Mesothelial cell of epicardium (in vitro differentiated cells): ENCODE results near the gene GTF3A. TPM values are rescaled to one million over a fixed set of nuclear protein-coding genes. Genes with fewer than 3 reads are reported as not detected.
A peak's percentile ranks its signal among the peaks of the same experiment; 100 is the strongest.

Experiments
- DNase-seq, 2 experiments: peaks; one replicate each; pipeline ENCODE4 v3.0.0; 2021; ENCODE audit warnings: low spot score in 2 of 2; ENCODE audit not compliant: unreplicated experiment in 2 of 2
- H3K27ac Mint-ChIP-seq: 2 replicates; pipeline ENCODE4 v1.8.0; 2021; ENCODE audit warnings: mixed read lengths
- H3K27me3 Mint-ChIP-seq: 2 replicates; pipeline ENCODE4 v1.8.0; 2021; ENCODE audit warnings: low read depth, mixed read lengths
- H3K36me3 Mint-ChIP-seq: 2 replicates; pipeline ENCODE4 v1.8.0; 2021; ENCODE audit warnings: mixed read lengths
- H3K4me1 Mint-ChIP-seq: 2 replicates; pipeline ENCODE4 v1.8.0; 2021; ENCODE audit warnings: mixed read lengths
- H3K4me3 Mint-ChIP-seq: 2 replicates; pipeline ENCODE4 v1.8.0; 2021; ENCODE audit warnings: mild to moderate bottlenecking, moderate library complexity, mixed read lengths
- H3K9me3 Mint-ChIP-seq: 2 replicates; pipeline ENCODE4 v1.8.0; 2021; ENCODE audit warnings: mixed read lengths
- total RNA-seq: library from RNA; stranded (reverse); gene quantifications from 3 replicates; pipeline ENCODE4 v1.2.1, GENCODE V29; 2021
- TF ChIP-seq, protein P1 (sequence below): fragments of 200-600 bp; sonication (generic); IDR thresholded peaks from one replicate; pipeline ENCODE4 v1.5.0; 2021; ENCODE audit warnings: antibody characterized with exemption; ENCODE audit not compliant: unreplicated experiment

The GTF3A gene
- total RNA-seq, 1 donor from 2014 or later = 48.6 TPM

DNA sequence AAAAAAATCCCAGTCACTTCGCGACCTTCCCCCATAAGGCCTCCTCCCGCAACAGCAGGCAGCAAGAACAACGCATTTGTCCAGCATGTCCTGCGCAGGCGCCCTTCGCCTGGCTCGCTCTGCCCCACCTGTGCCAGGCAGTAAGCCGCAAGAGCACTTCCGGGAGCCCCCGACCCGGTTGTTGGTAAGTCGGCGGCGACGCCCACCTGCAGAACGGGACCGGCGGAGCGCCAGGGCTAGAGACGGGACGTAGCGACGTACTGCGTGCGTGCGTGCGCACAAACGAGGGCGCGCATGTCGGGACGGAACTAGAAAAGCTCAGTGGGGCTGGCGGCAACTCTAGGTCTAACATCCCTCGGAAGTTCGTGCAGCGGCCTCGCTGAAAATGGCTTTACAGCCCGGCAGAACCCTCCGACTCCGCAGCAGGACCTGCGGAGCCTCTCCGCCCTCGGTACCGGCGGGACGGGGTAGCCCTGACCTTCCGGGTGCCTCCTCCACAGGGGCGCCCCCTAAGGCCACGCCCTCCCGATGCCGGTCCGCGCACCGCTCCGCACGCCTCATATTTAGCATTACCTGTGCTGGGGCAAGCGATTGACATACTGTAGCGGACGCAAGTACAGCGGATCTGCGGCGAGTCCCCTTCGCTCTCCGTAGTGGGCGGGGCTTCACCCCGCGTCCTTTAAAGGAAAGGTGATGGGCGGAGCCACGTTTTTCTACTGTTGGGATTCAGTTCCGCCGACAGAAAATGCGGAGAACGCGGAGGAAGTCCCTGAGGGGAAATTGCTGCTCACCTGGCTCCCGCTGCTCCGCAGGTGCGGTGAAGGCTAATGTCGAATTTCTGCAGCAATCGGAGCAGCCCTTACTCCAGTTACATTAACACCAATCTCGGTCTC lies 25.8 kb downstream of the GTF3A start, which contains the start of gene MTIF3:
Gene MTIF3, minus strand, starts transcription at position 629 of the 893 bp plus-strand sequence. CDS start 10,116 bp downstream, outside the sequence.
- DNase-seq = peak; percentile 84 to 94
- Mint-ChIP-seq H3K4me3 (peak within 1 kb of the TSS; percentile 86), H3K36me3 (no peaks in the 10 kb centered on the region), H3K27ac (peak within 1 kb of the TSS; percentile 97), H3K27me3 (peaks cover 17% of the 10 kb centered on the region), H3K4me1 (peaks cover 28% of the 10 kb centered on the region), H3K9me3 (no peaks in the 10 kb centered on the region)
- TF ChIP-seq, protein P1, sequence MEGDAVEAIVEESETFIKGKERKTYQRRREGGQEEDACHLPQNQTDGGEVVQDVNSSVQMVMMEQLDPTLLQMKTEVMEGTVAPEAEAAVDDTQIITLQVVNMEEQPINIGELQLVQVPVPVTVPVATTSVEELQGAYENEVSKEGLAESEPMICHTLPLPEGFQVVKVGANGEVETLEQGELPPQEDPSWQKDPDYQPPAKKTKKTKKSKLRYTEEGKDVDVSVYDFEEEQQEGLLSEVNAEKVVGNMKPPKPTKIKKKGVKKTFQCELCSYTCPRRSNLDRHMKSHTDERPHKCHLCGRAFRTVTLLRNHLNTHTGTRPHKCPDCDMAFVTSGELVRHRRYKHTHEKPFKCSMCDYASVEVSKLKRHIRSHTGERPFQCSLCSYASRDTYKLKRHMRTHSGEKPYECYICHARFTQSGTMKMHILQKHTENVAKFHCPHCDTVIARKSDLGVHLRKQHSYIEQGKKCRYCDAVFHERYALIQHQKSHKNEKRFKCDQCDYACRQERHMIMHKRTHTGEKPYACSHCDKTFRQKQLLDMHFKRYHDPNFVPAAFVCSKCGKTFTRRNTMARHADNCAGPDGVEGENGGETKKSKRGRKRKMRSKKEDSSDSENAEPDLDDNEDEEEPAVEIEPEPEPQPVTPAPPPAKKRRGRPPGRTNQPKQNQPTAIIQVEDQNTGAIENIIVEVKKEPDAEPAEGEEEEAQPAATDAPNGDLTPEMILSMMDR = no peak

DNA sequence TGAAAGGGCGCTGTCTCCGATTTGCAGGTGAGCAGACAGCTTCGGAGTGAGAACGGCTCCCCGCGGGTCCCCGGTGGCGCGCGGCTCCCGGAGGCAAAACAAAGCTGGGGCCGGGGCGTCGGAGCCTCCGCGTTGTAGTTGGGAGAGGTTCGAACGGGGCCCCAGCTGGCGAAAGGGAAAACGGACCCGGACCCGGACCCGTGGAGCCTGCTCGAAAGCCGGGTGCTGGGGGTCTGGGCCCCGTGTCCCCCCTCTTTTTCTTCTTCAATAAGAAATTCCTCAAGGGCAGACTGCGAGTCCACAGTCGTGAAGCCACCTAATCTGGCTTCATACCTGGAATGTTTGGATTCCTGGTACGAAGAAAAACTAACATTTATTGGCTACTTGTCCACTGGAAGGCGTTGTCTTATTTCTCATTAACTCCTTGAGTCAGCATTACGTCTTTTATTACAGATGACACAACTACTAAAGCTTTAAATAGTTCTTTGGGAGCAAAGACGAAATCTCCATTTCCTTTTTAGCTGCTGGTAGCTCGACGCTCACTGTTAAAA lies 26.6 kb downstream of the GTF3A start:
- peak; percentile 29 to 67 for DNase-seq
- Mint-ChIP-seq H3K27me3 (peaks cover 20% of the 10 kb centered on the region), H3K27ac (peak overlapping the region; percentile 97), H3K36me3 (no peaks in the 10 kb centered on the region), H3K4me1 (peaks cover 33% of the 10 kb centered on the region), H3K9me3 (no peaks in the 10 kb centered on the region), H3K4me3 (peak overlapping the region; percentile 86)
- TF ChIP-seq, protein P1 = no peak

DNA sequence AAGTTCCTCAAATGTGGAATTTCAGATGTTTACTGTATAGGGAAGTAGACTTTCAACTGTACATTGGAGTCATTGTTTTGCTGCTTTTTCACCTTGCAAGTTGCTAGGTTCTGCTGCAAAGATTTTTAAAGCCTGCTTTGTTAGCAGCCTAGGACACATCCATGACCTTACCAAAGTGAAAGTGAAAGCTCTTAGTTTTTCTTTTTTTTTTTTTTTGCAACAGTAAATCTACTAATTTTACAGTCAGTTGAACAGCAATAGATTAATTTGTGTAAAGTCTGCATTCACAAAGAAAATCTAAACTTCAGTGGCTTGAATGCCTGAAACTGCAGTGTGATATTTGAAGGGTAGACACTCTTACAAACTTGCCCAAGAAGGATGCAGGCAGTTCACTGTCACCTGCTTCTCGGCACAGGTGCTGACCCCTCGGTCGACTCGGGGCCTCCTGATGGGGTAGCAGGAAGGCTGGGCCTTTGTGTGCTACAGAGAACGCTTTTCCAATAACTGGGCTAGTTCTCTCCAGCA lies 31.0 kb downstream of the GTF3A start:
- H3K27ac Mint-ChIP-seq = peak overlapping the region; percentile 76

DNA sequence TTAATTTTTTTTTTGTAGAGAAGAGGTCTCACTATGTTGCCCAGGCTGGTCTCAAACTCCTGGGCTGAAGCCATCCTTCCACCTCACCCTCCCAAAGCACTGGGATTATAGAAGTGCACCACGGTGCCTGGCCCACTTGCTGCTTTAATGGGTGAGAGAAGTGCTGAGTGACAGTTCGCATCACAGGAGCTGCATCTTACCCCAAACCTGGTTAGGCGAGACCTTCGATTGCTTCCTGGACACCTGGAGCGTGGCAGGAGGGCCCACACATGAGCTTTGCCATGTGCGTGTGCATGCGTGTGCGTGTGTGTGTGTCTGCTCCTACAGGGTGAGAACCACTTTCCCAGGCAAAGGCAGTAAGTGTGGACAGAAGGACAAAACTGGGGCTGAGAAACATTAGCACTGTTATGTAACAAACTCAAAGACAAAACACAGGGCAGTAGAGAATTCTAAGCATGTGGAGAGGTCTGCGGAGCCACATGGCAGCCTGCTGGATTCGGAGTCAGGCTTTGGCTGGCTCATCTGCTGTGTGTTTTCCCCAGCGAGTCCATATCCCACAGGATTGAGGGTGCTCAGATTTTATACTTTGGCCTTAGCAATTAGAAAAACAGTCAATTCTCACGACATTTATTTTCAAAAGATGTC lies 37.6 kb downstream of the GTF3A start:
- TF ChIP-seq, protein P1 = no peak
- H3K27me3 Mint-ChIP-seq = peaks cover 17% of the 10 kb centered on the region
- no peaks in the 10 kb centered on the region for H3K9me3 Mint-ChIP-seq
- H3K27ac Mint-ChIP-seq = no peak overlapping the region
- no peaks in the 10 kb centered on the region for H3K36me3 Mint-ChIP-seq
- H3K4me3 Mint-ChIP-seq = no peak overlapping the region
- DNase-seq = no peak
- H3K4me1 Mint-ChIP-seq = peaks cover 10% of the 10 kb centered on the region

More for the DNA sequence above, 31.0 kb downstream of the GTF3A start:
- Mint-ChIP-seq H3K4me1 (peaks cover 13% of the 10 kb centered on the region), H3K9me3 (no peaks in the 10 kb centered on the region), H3K27me3 (peaks cover 33% of the 10 kb centered on the region), H3K4me3 (no peak overlapping the region), H3K36me3 (no peaks in the 10 kb centered on the region)
- DNase-seq = no peak
- TF ChIP-seq, protein P1 = no peak

DNA sequence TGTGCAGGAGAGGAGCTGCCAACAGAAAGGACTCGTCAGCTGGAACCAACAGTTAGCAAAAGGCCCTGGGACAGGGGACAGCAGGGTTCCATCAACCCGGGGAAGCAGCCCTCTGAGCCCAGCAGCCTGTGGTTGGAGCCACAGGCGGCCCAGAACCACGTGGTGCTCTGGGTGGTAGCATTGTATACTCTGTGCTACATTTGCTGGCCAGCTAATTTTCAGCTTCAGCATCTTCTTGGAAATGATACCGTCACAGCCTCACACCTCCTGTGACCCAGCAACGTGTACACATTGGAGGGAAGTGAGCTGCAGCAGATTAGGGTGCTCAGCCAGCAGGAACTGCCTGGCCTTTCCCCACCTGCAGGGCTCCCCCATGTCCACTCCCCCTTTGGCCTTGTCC lies 39.1 kb downstream of the GTF3A start:
- no peak for DNase-seq
- H3K27me3 Mint-ChIP-seq = peaks cover 12% of the 10 kb centered on the region
- H3K9me3 Mint-ChIP-seq = no peaks in the 10 kb centered on the region
- peaks cover 10% of the 10 kb centered on the region for H3K4me1 Mint-ChIP-seq
- H3K4me3 Mint-ChIP-seq = no peak overlapping the region
- H3K27ac Mint-ChIP-seq = no peak overlapping the region
- H3K36me3 Mint-ChIP-seq = no peaks in the 10 kb centered on the region
- TF ChIP-seq, protein P1 = no peak
